GM12878 (cell line): Measurements from ENCODE around the gene POLR1H. TPM values are rescaled to one million over a fixed set of nuclear protein-coding genes. Genes with fewer than 3 reads are reported as not detected.

ENCODE experiments used
- ATAC-seq: fragments of 200-7000 bp; cut with Tn5 transposase; 3 replicates; pipeline ENCODE4 v1.9.1; 2020; ENCODE audit warnings: mild to moderate bottlenecking, moderate library complexity
- BruUV-seq: library from RNA; stranded (reverse); fragments of 400-500 nt; replicated peaks from 2 replicates; lab custom pipeline; 2021; lab: Mats Ljungman, UMichigan
- CTCF ChIA-PET: fragments of 300-600 bp; sonication (Branson Sonifier 250); formaldehyde crosslinking; extraction: SDS; loops from one replicate; lab custom pipeline; 2021; ENCODE audit warnings: inconsistent platforms; lab: Yijun Ruan, JAX
- POLR2A ChIA-PET: fragments of 350-600 bp; formaldehyde crosslinking; extraction: SDS; loops from one replicate; lab custom pipeline; 2021; ENCODE audit warnings: inconsistent platforms; lab: Charles Lee
- RAD21 ChIA-PET: fragments of 300-600 bp; sonication (Branson Sonifier 250); formaldehyde crosslinking; loops from one replicate; lab custom pipeline; 2023; ENCODE audit warnings: antibody characterized with exemption; ENCODE audit not compliant: unreplicated experiment; lab: Charles Lee
- SMC1A ChIA-PET: fragments of 300-600 bp; sonication (Branson Sonifier 250); formaldehyde crosslinking; loops from one replicate; lab custom pipeline; 2023; ENCODE audit not compliant: unreplicated experiment, uncharacterized antibody; lab: Charles Lee
- DNase-seq: peaks from one replicate; pipeline ENCODE4 v3.0.0-alpha.2; 2011; ENCODE audit warnings: low read depth, low spot score
- FAIRE-seq: peaks from 3 replicates; lab custom pipeline; 2011; peaks lifted over from hg19 to GRCh38; lab: Jason Lieb, UNC
- H2AFZ ChIP-seq: 2 replicates; pipeline ENCODE4 v1.6.0; 2011; ENCODE audit warnings: low read depth, low read length, control low read depth; ENCODE audit not compliant: control insufficient read depth
- H3K27ac ChIP-seq: 2 replicates; pipeline ENCODE4 v1.5.1; 2011; ENCODE audit warnings: control low read depth; ENCODE audit not compliant: control insufficient read depth, insufficient read depth
- H3K27me3 ChIP-seq, 2 experiments: replicated peaks in 1 of 2; 2 replicates each; pipeline versions ENCODE4 v1.6.0 to v1.6.1; 2011; ENCODE audit warnings: low read length in 1 of 2; ENCODE audit not compliant: control insufficient read depth in 2 of 2, insufficient read depth in 2 of 2
- H3K36me3 ChIP-seq, 2 experiments: 2 replicates each; pipeline ENCODE4 v1.5.1; 2011; ENCODE audit warnings: low read length in 1 of 2; ENCODE audit not compliant: control insufficient read depth in 2 of 2, insufficient read depth in 2 of 2
- H3K4me1 ChIP-seq: 2 replicates; pipeline ENCODE4 v1.6.1; 2011; ENCODE audit warnings: mild to moderate bottlenecking, low read length, moderate library complexity, mixed read lengths; ENCODE audit not compliant: control insufficient read depth, insufficient read depth
- H3K4me2 ChIP-seq: 2 replicates; pipeline ENCODE4 v1.6.0; 2011; ENCODE audit warnings: control low read depth; ENCODE audit not compliant: control insufficient read depth, insufficient read depth
- H3K4me3 ChIP-seq: fragments of 200-600 bp; sonication (generic); 2 replicates; pipeline ENCODE4 v1.5.1; 2016
- H3K79me2 ChIP-seq: 2 replicates; pipeline ENCODE4 v1.6.0; 2011; ENCODE audit warnings: low read length; ENCODE audit not compliant: control insufficient read depth, insufficient read depth
- H3K9ac ChIP-seq: 2 replicates; pipeline ENCODE4 v1.8.0; 2011; ENCODE audit warnings: low read length, control low read depth, mixed read lengths; ENCODE audit not compliant: control insufficient read depth, insufficient read depth
- H3K9me3 ChIP-seq: replicated peaks from 3 replicates; pipeline ENCODE4 v1.5.1; 2011; ENCODE audit warnings: mild to moderate bottlenecking, low read length; ENCODE audit not compliant: control insufficient read depth, insufficient read depth
- H4K20me1 ChIP-seq: 2 replicates; pipeline ENCODE4 v1.6.0; 2011; ENCODE audit not compliant: control insufficient read depth, insufficient read depth
- BCL11A ChIP-seq: IDR thresholded peaks from 2 replicates; pipeline ENCODE4 v1.6.1; 2011; ENCODE audit warnings: low read depth, low read length
- CEBPB ChIP-seq, 2 experiments: fragments of 150-350 bp in 1 of 2; IDR thresholded peaks; 2 replicates each; pipeline ENCODE4 v1.6.1; 2012 to 2014; ENCODE audit warnings: low read depth in 2 of 2, low read length in 2 of 2, borderline replicate concordance in 1 of 2, inconsistent platforms in 1 of 2
- FOS ChIP-seq: IDR thresholded peaks from 3 replicates; pipeline ENCODE4 v1.6.1; 2011; ENCODE audit warnings: borderline replicate concordance; ENCODE audit not compliant: insufficient read length; ENCODE audit errors: extremely low read depth
- GABPA ChIP-seq: IDR thresholded peaks from 2 replicates; pipeline ENCODE4 v1.6.1; 2014; ENCODE audit warnings: antibody characterized with exemption, low read depth, mild to moderate bottlenecking, inconsistent platforms
- HCFC1 ChIP-seq: fragments of 150-350 bp; IDR thresholded peaks from 2 replicates; pipeline ENCODE4 v1.6.1; 2014; ENCODE audit warnings: low read length
- MTA3 ChIP-seq: IDR thresholded peaks from 2 replicates; pipeline ENCODE4 v1.6.1; 2012; ENCODE audit warnings: low read length, inconsistent platforms, borderline replicate concordance
- NR2C1 ChIP-seq: fragments of 450-650 bp; IDR thresholded peaks from 2 replicates; pipeline ENCODE4 v1.6.1; 2017; ENCODE audit warnings: antibody characterized with exemption, mild to moderate bottlenecking, moderate library complexity
- PAX8 ChIP-seq: fragments of 450-650 bp; IDR thresholded peaks from 2 replicates; pipeline ENCODE4 v1.6.1; 2017; ENCODE audit warnings: mild to moderate bottlenecking, moderate library complexity
- POU2F2 ChIP-seq: IDR thresholded peaks from 3 replicates; pipeline ENCODE4 v1.6.1; 2011; ENCODE audit warnings: low read depth, mild to moderate bottlenecking, low read length, borderline replicate concordance
- RAD21 ChIP-seq: IDR thresholded peaks from 2 replicates; pipeline ENCODE4 v1.6.1; 2011; ENCODE audit warnings: mild to moderate bottlenecking, low read depth, low read length, moderate library complexity; ENCODE audit not compliant: insufficient read depth
- RCOR1 ChIP-seq: conservative IDR thresholded peaks from 2 replicates; pipeline ENCODE4 v1.6.1; 2012; ENCODE audit warnings: low read depth, low read length, improper control_type of control experiment
- TCF12 ChIP-seq: IDR thresholded peaks from 2 replicates; pipeline ENCODE4 v1.6.1; 2011; ENCODE audit warnings: low read depth, mild to moderate bottlenecking, low read length
- WRNIP1 ChIP-seq: IDR thresholded peaks from 2 replicates; pipeline ENCODE4 v1.6.1; 2011; ENCODE audit warnings: low read depth, low read length, improper control_type of control experiment, borderline replicate concordance
- ZNF207 ChIP-seq: fragments of 450-650 bp; IDR thresholded peaks from 2 replicates; pipeline ENCODE4 v1.6.1; 2014; ENCODE audit warnings: antibody characterized with exemption, mild to moderate bottlenecking, borderline replicate concordance
- ZNF24 ChIP-seq: fragments of 450-650 bp; IDR thresholded peaks from 2 replicates; pipeline ENCODE4 v1.6.1; 2017; ENCODE audit warnings: antibody characterized with exemption, mild to moderate bottlenecking
- WGBS: methylation state at CpG from one replicate; pipeline ENCODE4 v1.1.6; 2016; ENCODE audit warnings: low lambda C conversion rate; ENCODE audit not compliant: insufficient replicate concordance, insufficient coverage; ENCODE audit errors: missing lambda C conversion rate; 5-methylcytosine and 5-hydroxymethylcytosine counted together
- in situ Hi-C: fragments of 300-500 bp; cut with MboI; formaldehyde crosslinking; loops from 9 replicates; pipeline ENCODE4 v1.14.3; 2018; ENCODE audit warnings: mixed read lengths
- intact Hi-C: fragments of 100-400 bp; cut with micrococcal nuclease; formaldehyde crosslinking; loops from one replicate; pipeline ENCODE4 v1.14.2; 2022; ENCODE audit not compliant: unreplicated experiment
- polyA plus RNA-seq, 11 experiments: library from polyadenylated mRNA; depleted of rRNA in 4 of 11; unstranded in 6 of 11; stranded (reverse) in 5 of 11; fragments of >200 nt; fragmentation: Nextera tagmentation in 4 of 11; fragmentation: Illumina TruSeq in 1 of 11; extraction: Ambion mirVana in 4 of 11; extraction: Trizol in 1 of 11; gene quantifications; 1 replicate in 1 of 11; 2 replicates in 10 of 11; pipeline versions ENCODE4 v1.2.1 to v1.2.3, GENCODE V29; 2011 to 2016; ENCODE audit warnings: inconsistent platforms in 2 of 11, missing spikeins in 2 of 11, low read depth in 1 of 11
- total RNA-seq, 4 experiments: library from RNA; depleted of rRNA in 3 of 4; stranded (reverse); fragments of >200 nt in 3 of 4; fragmentation: Illumina TruSeq in 1 of 4; extraction: Trizol in 1 of 4; gene quantifications; 2 replicates each; pipeline versions ENCODE4 v1.2.1 to v1.2.3, GENCODE V29; 2013 to 2021
- TF ChIP-seq, protein P1 (sequence below): IDR thresholded peaks from 2 replicates; pipeline ENCODE4 v1.6.1; 2012; ENCODE audit warnings: low read length, inconsistent platforms
- TF ChIP-seq, protein P2 (sequence below): fragments of 450-650 bp; conservative IDR thresholded peaks from 2 replicates; pipeline ENCODE4 v1.6.1; 2017; ENCODE audit warnings: mild to moderate bottlenecking, moderate library complexity

Gene POLR1H
- total and polyA plus RNA-seq, 10 of the 15 experiments (the other 5 are each of a cell fraction or from before 2014, with no cell fraction given) = 50.6 to 160 (median 77.7) TPM

DNA sequence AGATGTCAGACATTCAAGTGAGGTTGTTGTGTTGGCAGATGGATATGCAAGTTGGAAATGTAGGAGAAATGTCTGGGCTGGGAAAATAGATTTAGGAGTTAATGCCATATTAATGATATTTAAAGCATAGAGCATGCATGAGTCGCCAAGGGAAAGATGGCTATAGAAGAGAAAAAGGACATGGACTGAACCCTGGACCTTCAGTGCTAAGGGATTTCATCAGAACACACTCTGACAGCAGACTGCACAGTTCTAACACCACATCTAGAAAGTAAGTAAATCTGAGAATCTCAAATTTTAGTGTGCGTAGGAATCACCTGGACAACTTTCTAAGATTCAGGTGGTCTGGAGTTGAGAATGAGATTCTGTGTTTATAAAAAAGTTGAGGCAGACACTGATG, 17.3 kb upstream of the POLR1H start (continued):
- TF ChIP-seq, protein P1, sequence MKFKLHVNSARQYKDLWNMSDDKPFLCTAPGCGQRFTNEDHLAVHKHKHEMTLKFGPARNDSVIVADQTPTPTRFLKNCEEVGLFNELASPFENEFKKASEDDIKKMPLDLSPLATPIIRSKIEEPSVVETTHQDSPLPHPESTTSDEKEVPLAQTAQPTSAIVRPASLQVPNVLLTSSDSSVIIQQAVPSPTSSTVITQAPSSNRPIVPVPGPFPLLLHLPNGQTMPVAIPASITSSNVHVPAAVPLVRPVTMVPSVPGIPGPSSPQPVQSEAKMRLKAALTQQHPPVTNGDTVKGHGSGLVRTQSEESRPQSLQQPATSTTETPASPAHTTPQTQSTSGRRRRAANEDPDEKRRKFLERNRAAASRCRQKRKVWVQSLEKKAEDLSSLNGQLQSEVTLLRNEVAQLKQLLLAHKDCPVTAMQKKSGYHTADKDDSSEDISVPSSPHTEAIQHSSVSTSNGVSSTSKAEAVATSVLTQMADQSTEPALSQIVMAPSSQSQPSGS = no peak
- no peak for TF ChIP-seq ZNF24
- TF ChIP-seq, all 136 proteins: peak for 0

DNA sequence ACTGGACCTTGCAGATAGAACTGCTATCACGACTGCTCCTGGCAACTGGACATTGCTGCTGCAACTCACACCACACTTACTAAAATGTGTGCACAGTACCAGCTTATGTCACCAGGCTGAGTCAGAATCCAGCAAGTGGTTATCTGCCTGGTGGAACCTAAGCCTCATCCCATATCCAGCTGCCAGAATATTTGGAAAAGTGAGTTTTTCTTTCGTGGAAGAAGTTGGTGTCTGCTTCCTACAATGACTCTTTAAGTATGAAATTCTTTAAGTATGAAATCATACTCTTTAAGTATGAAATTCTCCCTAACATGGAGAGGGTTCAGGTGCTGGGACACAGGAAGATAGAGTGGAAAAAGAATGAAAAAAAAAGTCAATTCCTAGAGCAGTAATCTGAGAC, 16.4 kb upstream of the POLR1H start:
- Histone ChIP-seq H4K20me1 (no peaks in the 10 kb centered on the region), H3K9me3 (no peaks in the 10 kb centered on the region), H3K27me3 (no peaks in the 10 kb centered on the region), H3K79me2 (no peaks in the 10 kb centered on the region), H3K4me3 (no peak overlapping the region), H3K4me1 (peaks cover 15% of the 10 kb centered on the region), H3K4me2 (no peak overlapping the region), H3K36me3 (no peaks in the 10 kb centered on the region), H3K9ac (no peak overlapping the region), H3K27ac (no peak overlapping the region)
- BruUV-seq = no TSS peak
- ChIA-PET CTCF (interaction anchor here (1.0 to 1.5 kb wide), 2 partner anchors 10 to 59 kb away, joined by 3 read pairs; no protein-coding TSS in a partner anchor), SMC1A (interaction anchor here (0.5 to 2.2 kb wide), 6 partner anchors 13 to 87 kb away, joined by 3 to 11 read pairs (median 4); partner anchors contain the start of genes POLR1H and PPP1R11), RAD21 (no interaction called here), POLR2A (interaction anchor here (0.8 to 0.9 kb wide), 2 partner anchors 15 to 21 kb away, joined by 3 read pairs; no protein-coding TSS in a partner anchor)
- no peak; the same call in 2 of the 3 replicates for ATAC-seq
- intact Hi-C loops = no loop called here
- WGBS = 93% methylated on average over 2 of the region's 2 CpGs
- no peak for DNase-seq
- no peak for FAIRE-seq
- in situ Hi-C loops = no loop called here
- no peak for TF ChIP-seq RAD21
- TF ChIP-seq NR2C1 = no peak
- no peak for TF ChIP-seq MTA3
- TF ChIP-seq BCL11A = no peak
- TF ChIP-seq, protein P2, sequence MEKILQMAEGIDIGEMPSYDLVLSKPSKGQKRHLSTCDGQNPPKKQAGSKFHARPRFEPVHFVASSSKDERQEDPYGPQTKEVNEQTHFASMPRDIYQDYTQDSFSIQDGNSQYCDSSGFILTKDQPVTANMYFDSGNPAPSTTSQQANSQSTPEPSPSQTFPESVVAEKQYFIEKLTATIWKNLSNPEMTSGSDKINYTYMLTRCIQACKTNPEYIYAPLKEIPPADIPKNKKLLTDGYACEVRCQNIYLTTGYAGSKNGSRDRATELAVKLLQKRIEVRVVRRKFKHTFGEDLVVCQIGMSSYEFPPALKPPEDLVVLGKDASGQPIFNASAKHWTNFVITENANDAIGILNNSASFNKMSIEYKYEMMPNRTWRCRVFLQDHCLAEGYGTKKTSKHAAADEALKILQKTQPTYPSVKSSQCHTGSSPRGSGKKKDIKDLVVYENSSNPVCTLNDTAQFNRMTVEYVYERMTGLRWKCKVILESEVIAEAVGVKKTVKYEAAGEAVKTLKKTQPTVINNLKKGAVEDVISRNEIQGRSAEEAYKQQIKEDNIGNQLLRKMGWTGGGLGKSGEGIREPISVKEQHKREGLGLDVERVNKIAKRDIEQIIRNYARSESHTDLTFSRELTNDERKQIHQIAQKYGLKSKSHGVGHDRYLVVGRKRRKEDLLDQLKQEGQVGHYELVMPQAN = no peak
- TF ChIP-seq FOS = no peak
- TF ChIP-seq CEBPB (IDR thresholded peaks at IDR 0.05; ENCODE audit: borderline replicate concordance in 1 of 2, low read depth in 2 of 2, low read length in 2 of 2) = no peak
- TF ChIP-seq ZNF207 = no peak
- no peak for TF ChIP-seq TCF12
- TF ChIP-seq WRNIP1 = no peak
- TF ChIP-seq RCOR1 = no peak
- no peak for TF ChIP-seq PAX8
- no peak for TF ChIP-seq HCFC1
- TF ChIP-seq GABPA = no peak
- TF ChIP-seq POU2F2 = no peak
- TF ChIP-seq, all 136 proteins: peak for 0
- no peak overlapping the region for H2AFZ ChIP-seq
